GM18951 (cell line): Measurements from ENCODE around the gene MSI2.

ENCODE experiments used
- POLR2A ChIP-seq: IDR thresholded peaks from 4 replicates; pipeline ENCODE4 v1.6.1; 2011; ENCODE audit warnings: mild to moderate bottlenecking; ENCODE audit not compliant: insufficient read length, insufficient read depth; ENCODE audit errors: extremely low read depth
- in situ Hi-C: fragments of 300-500 bp; cut with MboI; formaldehyde crosslinking; loops from one replicate; pipeline ENCODE4 v1.12.0; 2022; ENCODE audit warnings: low sequenced_read_pairs, mixed read lengths, inconsistent platforms; ENCODE audit not compliant: unreplicated experiment

MSI2 gene

DNA sequence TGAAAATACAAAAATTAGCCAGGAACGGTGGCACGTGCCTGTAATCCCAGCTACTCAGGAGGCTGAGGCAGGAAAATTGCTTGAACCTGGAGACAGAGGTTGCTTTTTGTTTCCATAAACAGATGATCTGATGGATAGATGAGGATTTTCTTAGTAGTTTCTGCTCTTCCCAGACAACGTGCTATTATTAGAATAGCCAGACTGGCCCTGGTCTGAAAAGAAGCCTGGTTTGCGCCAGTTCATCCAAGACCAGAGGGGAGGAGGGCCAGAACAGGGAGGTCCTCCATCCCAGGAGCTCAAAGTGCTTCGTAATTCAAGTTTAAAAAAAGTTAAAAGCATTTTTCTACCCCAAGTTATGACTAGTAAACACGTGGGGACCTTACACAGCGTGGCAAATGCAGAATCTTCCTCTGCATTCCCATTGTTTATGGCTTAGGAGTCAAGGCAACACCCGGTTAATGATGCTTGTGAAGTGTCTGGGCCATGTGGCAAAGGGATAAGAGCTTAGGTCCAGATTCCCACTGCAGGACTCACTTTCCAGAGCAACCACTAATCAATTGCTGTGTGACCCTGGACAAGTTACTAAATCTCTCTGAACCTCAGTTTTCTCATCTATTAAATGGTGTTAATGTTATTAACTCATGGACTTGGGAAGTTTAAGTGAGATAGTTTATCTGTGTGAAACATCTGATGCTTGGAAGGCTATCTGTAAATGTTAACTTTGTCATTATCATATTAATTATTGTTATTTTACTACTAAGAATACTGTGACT is 283.4 kb downstream of the MSI2 start:
- in situ Hi-C loops: no loop called here
- no peak for TF ChIP-seq POLR2A

DNA sequence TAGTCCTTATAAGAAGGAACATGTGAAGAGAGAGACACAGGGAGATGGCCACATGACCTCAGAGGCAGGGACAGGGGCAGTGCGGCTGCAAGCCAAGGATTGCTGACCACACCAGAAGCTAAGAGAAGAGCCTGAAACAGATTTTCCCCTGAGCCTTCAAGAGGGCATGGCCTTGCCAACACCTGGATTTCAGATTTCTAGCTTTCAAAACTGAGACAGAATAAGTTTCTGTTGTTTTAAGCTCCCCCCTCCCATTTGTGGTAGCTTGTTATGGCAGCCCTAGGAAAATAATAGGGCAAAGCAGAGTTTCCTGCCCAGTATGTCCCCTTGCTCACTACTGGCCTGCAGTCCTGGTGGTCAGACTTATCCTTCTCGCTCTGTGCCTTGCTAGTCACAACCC is 284.3 kb downstream of the MSI2 start:
- TF ChIP-seq POLR2A: no peak
- in situ Hi-C loops: no loop called here

DNA sequence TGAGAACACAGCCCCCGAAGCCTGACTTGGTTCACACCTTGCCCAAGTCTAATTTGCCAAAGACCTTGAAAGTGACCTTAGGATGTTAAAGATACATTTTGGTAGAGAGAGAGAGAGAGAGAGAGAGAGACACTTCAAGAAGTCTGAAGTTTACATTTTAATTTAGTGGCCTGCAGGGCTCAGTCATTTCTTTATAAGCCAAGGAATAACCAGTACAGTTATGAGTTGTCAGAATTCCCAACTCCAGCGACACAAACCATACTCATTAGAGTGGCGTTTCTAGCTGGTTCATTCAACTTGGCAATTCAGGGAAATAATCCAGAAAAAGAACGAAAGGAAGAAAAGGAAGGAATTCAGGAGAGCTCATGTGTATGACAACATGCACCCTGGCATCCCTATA is 284.7 kb downstream of the MSI2 start:
- in situ Hi-C loops: no loop called here
- no peak for TF ChIP-seq POLR2A

DNA sequence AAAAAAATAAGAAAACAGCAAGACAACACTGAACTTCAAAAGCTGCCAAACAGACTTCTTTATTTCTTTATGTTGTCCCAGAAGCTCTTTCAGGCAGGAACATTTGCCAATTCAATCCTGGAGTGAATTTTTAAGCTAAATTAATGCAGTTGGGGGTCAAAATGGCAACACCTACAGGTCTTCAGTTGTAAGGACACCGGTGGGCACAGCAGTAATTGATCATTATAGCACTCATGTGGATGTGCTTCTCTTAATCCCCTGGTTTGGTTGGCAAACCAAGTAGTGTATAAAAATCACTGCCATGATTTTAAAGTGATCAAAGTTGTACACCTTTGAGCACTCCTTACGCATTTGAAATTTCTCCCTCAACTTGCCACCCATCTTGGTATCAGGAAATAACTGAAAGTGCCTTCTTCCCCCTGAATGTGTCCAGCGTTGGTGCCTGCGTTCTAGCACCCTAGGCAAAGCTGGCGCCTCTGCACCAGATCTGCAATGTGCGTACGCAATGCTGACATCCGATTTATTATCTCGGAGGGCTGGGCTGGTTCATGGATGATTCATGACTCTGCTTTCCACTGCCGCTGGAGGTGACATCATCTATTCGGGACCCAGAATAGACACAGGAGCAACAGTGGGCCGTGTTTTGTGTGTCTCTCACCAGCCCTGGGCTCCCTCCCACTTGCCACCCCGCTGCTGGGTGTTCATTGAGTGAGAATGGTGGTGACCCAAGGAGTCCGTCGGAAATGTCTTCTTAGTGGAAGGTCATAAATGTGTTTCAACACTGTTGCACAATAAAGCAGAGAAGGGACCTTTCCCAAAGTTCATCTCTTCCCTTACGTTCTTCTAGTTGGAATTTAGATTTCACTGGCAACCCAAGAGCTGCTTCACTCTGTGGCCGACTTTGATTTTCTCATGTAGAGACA is 285.4 kb downstream of the MSI2 start:
- in situ Hi-C loops: no loop called here
- TF ChIP-seq POLR2A: no peak

DNA sequence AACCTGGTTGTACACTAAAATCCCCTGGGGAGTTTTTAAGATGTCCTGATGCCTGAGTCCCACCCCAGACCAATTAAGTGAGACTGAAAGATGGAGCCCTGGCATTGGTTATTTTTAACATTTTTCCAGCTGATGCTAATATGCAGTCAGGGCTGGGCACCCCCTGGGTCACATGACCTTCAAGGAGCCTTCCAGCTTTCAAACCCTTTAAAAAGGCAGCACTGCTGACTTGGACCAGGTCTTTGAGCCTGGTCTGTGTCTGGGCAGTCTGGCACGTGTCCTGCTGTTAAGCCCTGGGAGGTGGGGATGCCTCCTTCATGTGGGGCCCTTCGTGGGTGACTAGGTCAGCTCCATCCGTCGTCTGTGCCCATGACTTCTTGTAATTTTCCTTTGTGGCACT is 286.2 kb downstream of the MSI2 start:
- TF ChIP-seq POLR2A: no peak
- in situ Hi-C loops: no loop called here

DNA sequence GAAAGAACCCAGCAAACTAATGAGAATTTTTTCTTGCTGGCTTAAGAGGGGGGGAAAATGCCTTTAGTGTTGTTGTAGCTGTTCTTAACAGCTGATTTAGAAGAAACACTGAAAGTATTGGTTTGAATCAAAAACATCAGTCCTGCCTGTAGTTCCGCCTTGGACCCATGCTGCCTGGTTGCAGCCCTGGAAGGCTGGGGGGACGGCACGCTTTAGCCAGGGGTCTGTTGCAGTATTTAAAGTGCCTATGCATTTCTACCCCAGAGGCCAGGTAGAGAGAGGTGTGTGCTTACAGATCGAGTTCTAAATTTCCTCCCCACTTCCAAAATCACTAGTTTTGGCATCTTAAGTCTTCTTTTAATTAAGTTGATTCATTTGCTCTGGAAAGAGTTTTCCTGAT is 286.9 kb downstream of the MSI2 start:
- TF ChIP-seq POLR2A: no peak
- in situ Hi-C loops: no loop called here

DNA sequence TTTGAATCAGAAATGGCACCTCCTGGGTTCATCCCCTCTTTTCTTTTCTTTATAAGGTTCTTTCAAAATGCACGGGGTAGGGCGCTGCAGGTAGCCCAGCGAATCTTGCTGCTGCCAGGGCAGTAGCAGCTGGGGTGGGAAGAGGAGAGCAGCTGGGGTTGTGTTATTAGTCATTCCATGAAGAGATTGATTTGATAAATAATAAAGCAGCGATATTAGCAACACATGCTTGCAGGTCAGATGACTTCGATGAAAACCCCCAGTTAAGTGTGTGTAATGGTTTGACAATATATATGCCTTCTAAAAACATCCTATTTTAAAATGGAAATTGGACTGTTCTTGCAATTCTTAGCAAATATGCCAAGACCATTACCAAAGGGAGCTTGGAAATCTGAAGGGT is 288.1 kb downstream of the MSI2 start:
- in situ Hi-C loops: no loop called here
- TF ChIP-seq POLR2A: no peak

DNA sequence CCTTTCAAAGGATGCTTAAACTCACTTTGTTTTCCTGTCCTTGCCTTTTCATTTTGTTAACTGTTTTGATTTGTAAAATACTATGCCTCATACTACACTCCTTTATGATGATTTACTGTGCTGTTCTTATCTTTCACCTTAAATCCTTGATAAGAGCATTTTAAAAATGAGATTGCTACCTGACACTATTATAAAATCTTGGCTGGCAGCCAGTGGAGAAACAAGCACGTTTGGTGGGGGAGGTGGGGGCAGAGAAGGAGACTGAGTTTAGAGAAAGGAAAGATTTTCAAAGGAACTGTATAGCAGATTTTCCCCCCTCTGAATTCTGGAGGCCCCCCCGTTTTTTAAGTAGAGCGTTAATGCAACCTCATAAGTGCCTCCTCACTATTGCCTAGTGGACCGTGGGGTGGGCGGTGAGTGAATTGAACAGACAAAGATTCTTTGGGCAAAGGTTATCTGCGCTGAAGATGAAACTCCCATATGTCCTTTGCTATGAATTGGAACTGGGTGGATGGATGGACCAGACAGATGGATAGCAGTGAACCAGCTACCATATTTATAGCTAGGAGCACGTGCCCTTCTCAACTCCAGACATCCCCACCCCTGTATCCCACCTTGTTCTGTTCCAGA is 288.6 kb downstream of the MSI2 start:
- in situ Hi-C loops: no loop called here
- no peak for TF ChIP-seq POLR2A

DNA sequence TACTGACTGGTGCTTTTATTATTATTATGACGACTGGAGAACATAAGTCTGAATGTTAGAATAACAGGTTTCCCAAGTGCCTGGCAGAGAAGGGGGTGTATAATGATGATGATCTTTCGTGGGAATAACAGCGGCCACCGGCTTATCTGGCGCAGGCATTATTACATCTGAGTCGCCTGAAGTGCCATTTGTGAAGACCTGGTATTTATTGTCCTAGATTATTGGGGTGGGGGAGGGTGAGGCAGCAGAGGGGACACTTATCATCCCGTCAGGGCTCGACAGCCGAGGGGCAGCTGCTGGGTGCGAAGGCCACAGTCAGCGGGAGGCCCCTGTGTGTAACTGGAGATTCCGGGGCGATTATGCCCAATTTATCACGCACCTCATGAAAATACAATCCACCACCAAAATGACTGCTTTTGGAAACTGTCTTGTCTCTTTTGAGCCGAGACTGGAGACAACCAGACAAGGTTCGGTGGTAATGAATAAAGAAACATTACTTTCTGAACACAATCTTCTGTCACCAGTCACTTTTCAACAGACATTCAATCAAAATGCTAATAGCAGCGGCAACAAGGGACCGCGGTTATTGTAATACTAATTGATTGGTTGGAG is 289.5 kb downstream of the MSI2 start:
- no peak for TF ChIP-seq POLR2A
- in situ Hi-C loops: no loop called here

DNA sequence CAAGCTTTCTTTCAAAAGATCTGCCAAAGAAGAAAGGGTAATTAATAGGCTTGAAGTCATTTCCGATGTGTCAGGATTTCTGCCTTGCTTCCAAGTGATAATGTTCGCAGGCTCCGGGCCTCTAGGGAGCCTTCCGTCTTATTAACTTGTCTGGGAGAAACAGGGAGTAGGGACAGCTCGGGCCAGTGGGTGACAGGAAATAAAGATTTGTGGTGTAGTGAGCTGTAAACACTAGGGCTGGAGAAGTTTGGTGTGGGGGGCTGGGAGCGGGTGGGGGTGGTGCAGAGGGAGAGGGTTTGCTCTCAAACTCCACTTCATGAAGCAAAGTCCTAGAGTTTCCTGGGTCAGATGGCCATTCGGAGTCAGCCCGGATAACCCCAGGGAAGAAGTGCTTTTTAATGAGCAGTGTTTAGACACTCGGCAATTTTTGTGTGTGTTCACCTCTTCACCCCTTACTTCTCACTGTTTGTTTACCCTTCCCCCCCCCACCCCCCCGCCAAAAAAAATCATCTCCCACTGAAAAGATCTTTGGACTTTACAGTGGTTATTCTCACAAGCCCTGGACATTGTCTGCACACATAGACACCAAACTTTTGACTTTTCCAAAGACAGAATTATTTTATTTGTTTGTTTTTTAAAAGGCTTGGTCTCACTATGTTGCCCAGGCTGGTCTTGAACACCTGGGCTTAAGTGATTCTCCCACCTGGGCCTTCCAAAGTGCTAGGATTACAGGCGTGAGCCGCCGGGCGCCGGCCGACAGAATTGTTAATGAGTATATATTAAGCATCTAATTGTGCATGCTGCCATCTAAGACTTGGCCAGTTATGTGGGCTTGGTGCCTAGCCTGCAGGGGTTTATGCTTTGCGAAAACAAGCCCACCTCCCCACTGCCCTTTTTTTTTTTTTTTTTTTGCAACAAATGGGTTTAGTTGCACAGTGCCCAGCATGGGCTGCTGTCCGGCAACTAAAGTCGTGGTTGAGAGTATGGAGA is 292.4 kb downstream of the MSI2 start:
- TF ChIP-seq POLR2A: no peak
- in situ Hi-C loops: no loop called here

DNA sequence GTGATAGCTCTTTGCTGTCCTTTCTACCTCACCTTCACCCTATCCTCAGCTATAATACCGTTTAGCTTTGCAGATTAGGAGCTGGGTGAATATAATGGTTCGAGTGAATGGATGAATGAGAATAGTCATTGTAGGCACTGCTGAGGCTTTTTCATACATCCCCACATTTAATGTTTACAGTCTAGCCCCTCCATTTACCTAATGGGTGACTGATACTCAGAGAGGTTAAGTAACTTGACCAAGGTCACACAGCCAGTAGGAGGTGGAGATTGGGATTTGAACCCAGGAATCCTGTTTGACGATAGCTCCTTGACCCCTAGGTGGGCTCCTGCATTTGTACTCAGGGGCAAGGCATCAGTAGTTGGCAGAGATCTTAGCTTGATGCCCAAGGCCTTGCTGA is 293.1 kb downstream of the MSI2 start:
- in situ Hi-C loops: no loop called here
- no peak for TF ChIP-seq POLR2A

DNA sequence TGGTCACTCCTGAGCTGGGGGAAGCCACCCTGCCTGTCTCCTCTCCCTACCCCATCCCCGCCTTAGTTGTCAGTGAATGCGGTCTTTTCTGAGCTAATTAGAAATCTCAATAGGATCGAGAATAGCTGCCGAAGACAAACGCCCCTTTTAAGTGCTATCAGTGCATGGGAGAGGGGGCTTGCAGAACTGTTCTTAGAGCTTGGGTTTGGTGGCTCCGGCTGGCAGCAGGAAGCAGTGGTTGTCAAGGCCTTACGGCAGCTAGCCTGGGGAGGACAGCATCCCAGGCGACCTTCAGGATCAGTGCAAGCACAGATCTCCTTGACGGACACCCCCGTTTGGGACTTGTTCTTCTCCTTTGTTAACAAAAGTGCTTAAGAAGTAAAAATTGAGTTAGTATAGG is 293.7 kb downstream of the MSI2 start:
- in situ Hi-C loops: no loop called here
- no peak for TF ChIP-seq POLR2A

DNA sequence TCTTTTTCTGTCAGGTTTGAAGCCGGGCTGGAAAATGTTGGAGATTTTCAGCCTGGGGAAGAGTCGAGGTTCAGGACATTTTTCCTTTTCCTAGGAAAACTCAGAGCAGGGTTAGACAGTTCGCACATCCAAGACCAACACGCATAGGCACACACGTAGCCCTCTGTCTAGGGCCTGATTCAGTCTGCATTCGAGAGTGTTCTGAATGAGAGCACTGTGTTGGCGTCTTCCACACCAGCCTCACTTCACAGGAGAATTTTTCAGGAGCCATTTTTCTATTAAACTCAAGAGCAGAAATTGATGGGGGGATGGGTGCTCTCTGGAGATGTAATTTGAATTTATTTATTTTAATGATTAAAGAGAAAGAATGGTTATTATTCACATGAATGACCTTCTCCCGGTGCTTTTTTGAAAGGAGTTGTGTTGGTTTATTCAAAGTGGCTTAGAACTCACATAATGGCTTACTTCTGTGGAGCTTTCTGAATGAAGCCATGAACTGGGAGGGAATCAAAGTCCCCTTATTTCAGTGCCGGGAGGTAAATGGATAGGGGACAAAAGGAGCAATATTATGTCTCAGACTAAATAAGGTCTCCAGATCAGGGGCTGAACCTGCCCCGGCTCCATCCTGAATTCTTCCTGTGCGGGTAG is 294.5 kb downstream of the MSI2 start:
- in situ Hi-C loops: no loop called here
- no peak for TF ChIP-seq POLR2A
